HL-60/S4 treated with retinoic acid at 250 ng/mL for 4 days and 3 days (cell line): ENCODE data around the gene VGLL4.
"Not testable (repeated sequence)": the region's sequence is repeated elsewhere in the genome, so short reads cannot be mapped to it uniquely, and the experiment has no call there.

ENCODE experiments used
- in situ Hi-C: fragments of 300-500 bp; cut with MboI; formaldehyde crosslinking; loops from 2 replicates; pipeline ENCODE4 v1.7.0; 2022; ENCODE audit warnings: low sequenced_read_pairs

VGLL4 gene

DNA sequence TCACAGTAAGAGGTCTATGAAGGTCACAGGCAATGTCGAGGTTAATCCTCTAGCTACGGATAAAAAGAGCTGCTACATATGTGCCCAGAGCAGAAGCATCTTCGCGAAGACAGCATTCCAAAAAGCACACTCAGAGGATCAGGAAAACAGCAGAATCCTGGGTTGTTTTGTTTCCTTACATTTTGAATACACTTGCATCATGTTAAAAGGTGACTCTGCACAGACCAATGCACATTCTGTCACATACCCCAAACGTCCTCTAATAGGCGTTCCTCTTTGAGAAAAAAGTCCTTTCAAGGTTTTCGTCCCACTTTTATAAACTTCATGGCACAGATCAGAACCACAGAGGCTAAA is 52.7 kb downstream of the VGLL4 start:
- in situ Hi-C loops, result no loop called here

DNA sequence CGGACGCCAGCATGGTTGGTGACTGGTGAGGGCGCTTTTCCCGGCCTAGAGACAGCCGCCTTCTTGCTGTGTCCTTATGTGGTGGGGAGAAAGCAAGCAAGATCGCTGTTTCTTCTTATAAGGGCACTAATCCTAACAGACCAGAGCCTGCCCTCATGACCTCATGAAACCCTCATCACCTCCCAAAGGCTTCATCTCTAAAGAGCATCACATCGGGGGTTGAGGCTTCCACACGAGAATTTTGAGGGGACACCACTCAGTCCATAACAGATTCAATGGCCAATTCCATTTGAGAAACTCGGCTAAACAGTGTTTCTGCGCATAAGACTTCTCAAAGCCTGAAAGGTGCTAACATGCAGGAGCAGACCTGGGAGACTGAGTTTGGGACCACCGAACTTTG is 54.0 kb downstream of the VGLL4 start:
- in situ Hi-C loops, result no loop called here

DNA sequence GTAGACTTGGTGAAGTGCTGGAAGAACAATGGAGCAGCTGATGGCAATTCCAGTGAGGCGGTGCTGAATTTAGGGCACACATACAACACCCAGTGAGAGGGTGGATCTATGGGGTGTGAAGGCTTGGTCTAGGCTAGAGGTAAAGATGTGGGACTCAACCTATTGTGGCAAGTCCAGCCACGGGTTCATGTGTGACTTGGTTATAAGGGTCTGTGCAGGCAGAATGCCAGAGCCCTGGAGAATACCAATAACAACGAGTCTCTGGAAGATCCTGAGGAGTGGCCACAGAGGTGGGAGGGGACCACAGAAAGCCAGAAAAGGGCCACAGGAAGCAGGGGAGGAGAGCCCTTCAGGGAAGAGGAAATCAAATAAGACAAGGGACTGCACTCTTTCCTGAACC is 55.0 kb downstream of the VGLL4 start:
- in situ Hi-C loops, result no loop called here

DNA sequence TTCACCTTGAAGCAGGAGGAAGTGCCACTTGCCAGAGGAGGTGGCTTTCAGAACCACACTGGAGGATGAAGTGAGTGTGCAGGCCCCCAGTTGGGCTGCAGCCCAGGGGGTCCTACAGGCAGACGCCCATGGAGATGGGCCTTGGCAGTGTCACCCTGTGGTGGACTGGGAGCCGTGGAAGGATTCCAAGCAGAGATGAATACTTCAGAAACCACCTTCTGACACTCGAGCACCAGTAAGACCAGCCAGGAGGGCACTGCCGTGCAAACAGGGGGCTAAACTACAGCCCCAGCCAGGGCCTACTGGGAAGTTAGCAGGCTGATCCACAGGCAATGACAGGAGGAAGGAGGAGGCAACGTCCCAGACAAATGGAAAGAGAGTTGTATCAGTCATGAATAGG is 55.4 kb downstream of the VGLL4 start:
- in situ Hi-C loops, result no loop called here

DNA sequence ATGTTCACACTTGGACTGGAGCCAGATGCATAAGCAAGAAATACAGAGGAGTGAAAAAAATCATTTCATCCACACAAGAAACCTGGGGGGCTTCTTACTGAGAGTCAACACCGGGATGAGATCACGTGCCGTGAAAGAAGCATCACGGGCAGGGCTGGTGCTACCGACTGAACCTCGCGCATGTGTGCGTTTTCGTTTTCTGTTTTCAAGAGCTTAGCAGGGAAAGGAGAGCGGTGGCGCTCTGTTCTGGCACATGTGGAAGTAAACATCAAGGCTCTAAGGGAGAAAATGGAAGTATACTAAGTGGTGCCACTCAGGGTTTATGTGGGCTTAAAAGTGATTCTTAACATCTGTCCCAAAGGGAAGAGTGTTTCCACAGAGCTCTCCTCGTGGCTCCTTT is 55.9 kb downstream of the VGLL4 start:
- in situ Hi-C loops, result no loop called here

DNA sequence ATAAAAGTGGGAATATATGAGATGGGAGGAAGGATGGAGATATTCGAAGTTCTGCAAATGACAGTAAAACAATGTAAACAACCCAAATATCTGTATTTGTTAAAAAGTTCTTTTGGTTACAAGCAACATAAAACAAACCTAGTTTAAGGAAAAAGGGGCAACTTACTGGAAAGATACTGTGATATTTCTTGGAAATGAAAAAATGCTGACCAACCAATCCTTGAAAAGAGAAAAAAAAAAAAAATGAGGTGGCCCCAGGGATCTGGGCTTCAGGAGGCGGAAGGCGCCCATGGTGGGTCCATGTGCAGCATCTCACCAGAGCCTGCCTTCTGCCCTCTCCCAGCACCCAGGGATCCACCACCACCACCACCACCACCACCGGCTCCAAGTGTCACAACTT is 59.1 kb downstream of the VGLL4 start:
- in situ Hi-C loops, result no loop called here

DNA sequence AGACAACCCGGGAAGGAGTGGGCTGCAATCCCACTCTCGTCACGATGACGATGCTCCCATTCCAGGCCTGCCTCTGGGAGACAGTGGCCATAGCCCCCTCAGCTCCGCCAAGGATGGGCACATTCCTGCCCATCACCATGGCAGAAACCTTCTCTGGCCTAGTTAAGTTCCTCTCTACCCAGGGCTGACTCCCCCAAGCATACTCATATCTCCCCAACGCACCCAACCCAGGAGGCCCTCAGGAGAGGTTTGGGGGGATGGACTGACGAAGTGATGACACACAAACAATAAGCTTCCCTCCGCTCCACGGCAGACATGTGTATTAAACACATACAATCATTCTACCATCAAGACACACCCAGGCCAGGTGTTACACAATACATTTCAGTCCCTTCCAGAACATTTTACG is 60.1 kb downstream of the VGLL4 start:
- in situ Hi-C loops, result no loop called here

DNA sequence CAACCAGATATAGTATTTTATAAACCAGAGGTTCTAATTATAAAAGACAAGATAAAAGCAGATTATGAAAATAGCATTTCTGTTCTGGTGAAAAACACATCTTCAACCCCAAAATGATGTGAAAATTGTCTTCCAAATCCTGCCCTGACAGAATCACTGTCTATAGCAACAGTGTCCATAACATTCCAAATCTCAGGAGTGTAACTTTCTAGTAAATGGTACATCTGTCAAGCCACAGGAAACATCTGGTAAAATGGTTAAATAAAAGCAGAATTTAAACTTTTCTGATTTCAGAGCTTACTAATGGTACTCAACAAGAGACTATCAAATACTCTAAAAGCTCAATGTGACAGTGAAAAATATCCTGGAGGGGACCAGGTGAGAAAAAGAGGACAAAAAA is 60.5 kb downstream of the VGLL4 start:
- in situ Hi-C loops, result no loop called here

DNA sequence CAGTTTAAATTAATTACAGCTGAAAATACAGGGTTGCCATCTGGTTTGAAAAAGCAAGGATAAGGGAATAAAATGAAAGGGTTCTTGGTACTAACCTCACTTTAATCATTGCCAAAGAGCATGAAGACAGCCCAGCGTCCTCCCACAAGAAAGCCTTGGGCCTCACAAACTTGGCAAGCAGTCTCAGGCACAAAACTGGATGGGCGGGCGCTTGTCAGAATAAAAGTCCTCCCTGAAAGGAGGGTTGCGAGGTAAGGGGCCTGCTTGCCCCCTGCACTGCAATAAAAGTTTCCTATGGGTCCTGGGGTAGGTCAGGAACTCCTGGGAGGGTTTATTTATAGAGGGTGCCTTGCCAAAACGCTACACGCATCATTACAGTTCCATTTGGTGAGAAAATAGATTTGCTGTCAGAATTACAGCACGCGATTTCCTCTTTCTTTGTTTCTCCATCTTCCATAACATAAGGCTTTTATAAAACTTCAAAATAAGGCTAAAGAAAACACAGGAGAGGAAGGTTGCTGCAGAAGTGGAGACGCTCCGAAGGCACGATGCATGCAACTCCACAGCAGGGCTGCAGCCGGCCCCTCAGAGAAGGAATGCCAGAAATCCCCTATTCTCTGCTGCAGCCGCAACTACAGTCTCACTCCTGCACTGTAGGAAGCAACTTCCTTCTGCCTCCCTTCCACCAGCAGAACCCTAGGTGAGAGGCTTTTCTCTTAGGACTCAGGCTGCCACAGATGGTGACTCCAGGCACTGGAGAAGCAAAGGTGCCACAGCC is 61.3 kb downstream of the VGLL4 start:
- in situ Hi-C loops, result no loop called here

DNA sequence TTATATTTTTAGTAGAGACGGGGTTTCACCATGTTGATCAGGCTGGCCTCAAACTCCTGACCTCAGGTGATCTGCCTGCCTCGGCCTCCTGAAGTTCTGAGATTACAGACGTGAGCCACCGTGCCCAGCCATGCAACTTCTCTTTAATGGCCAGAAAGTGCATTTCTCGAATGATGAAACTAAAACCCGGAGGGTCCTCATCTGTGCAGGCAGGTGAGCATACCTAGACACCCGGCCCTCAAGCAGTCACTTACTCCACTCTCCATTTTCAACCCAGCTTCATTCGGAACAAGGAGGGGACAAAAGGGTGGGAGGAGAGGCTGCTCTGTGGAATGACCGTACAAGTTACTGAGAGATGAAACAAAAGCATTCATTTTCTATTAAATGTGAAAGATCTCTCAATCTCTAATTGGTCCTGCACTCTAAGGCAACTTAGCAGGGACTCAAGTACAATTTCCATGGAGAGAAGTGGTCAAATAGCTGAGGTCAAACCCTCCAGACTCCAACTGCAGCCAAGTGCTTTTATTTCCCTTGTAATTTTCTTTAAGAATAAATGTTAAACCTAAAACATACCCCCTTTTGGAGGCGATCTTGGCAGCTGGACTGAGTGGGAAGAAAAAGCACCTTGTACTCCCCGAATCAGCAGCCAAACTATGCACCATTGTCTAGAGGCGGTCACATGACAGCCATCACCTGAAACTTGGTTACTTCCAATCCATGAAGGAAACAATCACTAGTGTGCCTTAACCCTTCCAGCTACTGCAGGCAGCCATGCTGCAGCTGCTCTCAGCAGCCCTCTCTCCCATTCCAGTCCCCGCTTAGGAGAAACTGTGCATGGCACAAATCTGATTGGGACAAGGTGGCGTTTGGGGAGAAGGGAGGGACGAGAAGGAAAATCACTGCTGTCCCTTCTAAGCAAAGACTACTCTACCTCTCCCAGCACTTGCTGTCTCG is 62.2 kb downstream of the VGLL4 start:
- in situ Hi-C loops, result no loop called here

DNA sequence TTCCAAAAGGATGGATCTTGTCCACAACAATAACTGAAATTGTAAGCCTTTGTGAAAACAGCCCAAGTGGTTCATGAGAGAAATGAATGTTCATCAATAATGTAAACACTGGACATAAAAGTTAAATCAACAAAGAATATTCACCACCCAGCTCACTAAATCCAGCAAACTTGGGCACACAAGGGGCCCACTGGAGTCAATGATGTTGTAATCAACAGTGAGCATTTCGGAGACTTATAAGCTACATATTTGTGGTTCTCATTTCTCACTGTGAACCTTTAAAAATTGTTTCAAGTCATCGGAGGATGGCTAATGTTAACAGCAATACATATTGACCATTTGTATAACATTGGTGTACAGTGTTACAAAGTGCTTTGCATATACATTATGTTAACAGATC is 63.1 kb downstream of the VGLL4 start:
- in situ Hi-C loops, result no loop called here

DNA sequence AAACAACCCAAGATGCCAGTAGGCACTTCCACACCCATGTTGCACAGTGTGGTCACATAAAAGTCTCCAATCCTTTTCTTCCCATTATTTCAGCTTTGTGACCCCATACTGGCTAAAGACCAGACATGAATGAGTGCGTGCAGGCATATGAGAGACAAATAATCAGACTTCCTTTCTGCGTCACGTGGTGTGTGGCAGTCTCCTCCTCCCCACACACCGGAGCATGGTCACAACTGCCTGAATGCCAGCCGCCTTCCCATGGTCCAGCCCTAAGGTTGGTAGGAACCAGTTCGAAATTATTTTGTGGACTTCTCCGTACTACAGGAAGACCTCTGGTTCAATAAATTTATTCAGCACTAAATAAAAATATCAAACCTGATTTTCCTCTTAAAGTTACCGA is 65.5 kb downstream of the VGLL4 start:
- in situ Hi-C loops, result no loop called here

DNA sequence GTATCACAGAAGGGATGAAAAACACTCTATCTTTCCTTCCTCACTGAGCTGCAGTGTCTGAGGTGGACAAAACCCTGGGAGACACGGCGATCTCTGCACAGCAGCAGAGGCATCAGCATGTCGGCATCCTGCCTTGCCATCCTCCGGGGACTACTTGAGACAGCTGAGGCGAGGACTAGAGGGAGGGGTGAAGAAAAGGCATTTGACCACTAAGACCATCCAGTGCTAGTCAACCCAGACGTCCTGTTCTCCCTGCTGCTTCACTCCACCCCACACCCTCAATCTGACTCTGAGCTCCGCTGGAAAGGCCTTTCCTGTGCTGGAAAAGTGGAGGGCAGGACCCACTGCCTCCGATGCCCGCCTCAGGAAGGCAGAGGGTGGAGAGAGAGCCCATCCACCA is 67.3 kb downstream of the VGLL4 start:
- in situ Hi-C loops, result no loop called here

DNA sequence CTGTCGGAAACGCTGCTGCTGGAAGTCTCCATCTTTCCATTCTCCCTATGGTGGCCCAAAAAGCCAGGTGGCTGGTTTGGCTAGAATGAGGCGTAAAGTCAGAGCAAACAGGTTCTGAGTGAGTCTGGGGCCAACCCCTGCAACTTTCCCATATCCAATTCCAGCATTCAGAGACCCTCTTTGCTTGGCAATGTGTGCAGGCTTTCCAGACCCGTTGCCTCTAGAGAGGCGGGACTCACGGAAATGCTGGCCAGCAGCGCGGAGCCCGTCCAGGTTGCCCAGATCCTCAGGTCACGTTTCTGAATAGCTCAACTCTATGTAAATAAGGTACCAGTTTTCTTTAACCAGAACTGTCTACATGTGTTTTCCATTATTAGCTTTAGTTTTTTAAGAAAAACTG is 68.0 kb downstream of the VGLL4 start:
- in situ Hi-C loops, result no loop called here

DNA sequence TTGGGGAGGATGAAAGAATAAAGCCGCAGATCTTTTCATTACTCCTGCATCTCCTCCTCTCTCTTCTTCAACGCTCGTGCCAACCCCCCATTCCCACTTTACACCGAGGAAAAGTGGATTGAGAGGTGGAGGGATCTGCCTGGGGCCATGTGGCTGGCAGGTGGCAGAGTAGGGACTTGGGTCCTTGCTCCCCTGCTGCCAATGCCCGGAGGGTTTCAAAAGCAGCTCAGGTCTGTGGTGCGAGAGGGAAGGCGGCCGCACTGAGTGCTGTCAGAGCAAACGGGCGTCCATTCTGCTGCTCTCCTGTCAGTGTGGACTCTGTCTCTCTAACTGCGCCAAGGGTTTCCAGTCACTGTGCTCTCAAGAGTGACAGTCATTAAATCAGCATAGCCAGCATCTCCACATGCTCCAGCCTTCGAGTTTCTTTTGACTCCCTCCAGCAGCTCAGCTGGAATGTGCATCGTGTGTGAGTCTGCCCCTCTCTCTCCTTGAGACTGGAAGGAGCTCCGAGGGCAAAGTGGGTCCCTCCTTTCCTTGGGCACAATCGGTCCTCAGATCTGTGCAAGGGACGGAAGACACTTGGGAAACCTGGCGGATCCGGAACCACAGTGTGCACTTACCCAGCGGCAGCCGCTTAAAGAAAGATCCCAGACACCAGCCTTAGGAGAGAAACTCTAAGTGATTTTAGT is 68.6 kb downstream of the VGLL4 start:
- in situ Hi-C loops, result no loop called here

DNA sequence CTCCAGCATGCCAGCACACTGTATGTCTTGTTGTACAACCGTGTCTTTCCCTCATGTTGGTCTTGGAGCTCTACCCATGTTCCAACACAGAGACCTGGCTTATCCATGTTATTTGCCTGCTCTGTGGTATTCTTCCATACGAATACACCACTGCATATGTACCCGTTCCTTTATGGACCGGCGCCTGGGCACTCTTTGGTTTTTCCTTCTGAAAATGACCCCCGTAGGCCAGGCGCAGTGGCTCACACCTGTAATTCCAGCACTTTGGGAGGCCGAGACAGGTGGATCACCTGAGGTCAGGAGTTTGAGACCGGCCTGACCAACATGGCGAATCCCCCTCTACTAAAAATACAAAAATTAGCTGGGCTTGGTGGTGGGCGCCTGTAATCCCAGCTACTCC is 71.1 kb downstream of the VGLL4 start:
- in situ Hi-C loops, result not testable (repeated sequence)

DNA sequence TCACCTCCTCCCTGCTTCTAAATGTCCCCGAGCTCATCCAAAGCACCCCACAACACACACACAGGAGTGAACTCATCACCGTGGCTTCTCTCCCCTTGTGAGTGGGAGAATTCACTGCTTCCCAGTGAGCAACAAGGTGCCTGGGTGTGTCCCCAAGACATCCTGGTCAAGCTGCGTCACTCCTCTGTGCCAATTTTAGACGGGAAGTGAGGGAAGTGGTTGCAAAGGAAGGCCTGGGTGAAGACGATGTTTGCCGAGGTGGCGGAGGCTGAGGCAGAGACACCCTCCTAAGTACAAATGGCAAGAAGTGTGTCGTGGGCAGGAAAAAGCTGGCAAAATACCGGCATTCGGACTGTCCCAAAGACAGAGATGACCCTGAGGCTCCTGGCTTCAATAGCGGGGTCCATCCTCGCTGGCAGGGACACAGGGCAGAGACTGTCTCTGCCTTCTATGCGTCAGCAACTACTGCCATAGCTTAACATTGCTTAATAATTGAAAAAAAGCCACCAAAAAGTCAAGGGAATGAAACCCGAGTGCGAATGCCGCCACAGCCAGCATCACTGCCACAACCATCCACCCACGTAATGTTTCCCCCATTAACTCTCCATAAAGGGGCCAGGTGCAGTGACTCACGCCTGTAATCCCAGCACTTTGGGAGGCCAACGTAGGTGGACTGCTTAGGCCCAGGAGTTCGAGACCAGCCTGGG is 72.8 kb downstream of the VGLL4 start:
- in situ Hi-C loops, result no loop called here

DNA sequence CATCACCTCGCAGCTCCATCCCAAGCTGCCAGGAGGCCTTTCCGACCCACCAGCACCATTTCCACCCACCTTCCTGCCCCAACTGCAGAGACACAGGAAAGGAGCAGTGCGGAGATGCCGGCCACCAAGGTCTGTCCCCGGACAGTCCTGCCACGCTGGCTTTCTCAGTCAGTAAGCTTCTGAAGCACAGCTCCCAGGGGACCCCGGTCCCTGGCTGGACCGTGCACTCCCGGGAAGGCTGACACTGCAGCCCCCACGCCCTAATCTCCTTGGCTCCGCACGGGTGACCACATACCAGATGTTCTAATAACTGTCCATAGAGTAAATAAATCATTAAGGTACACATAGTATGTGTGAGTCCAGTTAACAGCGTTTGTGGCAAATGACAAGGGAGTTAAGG is 73.5 kb downstream of the VGLL4 start:
- in situ Hi-C loops, result no loop called here

DNA sequence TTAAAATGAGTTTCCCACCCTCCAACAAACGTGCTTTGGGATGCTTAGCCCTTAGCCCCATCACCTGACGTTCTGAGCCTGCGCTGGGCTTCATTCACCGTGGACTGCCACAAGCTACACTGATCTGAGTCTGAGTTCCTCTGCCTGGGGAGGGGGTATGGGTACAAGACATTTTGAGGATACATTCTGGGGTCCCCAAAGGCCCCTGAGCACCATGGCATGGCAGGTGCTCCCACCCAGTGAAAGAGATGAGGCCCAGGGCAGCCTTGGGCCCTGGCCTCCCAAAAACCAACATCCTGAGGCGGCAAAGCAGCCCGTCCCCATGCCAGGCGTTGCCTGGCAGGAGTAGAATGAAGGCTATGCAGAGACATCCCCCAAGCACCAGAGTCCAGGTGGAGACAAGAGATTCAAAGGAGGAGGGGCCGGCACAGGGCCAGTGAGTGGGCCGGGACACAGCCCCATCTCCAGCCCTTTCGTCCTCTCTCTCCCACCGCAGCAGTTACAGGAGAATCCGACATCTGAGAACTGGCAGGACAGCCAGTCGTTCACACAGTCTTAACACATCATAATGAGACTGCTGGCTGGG is 74.5 kb downstream of the VGLL4 start:
- in situ Hi-C loops, result no loop called here

DNA sequence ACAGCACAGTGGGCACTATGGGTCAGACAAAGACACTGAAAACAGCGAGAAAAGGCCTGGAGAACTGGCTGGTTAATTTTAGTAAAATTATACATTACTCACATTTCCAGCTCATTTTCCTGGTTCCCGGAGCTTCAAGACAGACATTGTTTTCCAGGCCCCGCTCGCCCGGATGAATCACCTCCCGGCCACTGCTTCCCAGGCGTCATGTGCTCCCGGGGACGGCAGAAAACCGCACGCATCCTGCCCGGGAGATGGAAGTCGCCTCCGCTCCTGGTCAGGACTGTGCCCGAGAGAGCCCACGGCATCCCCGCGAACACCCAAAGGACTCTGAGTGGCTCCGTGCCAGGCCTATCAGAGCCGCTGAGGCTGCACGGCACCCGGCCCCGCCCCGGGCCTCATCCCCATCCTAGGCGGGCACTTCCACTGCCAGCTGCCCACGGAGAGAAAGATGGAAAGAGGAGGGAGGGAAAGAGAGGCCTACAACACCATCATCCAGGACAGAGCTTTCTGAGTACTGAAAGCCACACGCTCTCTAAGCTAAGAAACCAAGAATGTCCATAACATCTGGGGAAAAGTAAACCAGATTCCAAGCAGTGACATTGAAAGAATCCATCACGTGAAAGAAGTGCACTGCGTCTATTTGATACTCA is 75.1 kb downstream of the VGLL4 start:
- in situ Hi-C loops, result no loop called here
